H1 (cell line): ENCODE measurements around the gene TCTN3. TPM values are rescaled to one million over a fixed set of nuclear protein-coding genes. Genes with fewer than 3 reads are reported as not detected.
"Not testable (repeated sequence)": the region's sequence is repeated elsewhere in the genome, so short reads cannot be mapped to it uniquely, and the experiment has no call there.

Experiments used
- CTCF ChIA-PET: fragments of 300-600 bp; sonication (Branson Sonifier 250); formaldehyde crosslinking; loops from one replicate; lab custom pipeline; 2021; ENCODE audit not compliant: partially characterized antibody; lab: Charles Lee
- POLR2A ChIA-PET: fragments of 300-600 bp; sonication (Branson Sonifier 250); formaldehyde crosslinking; loops from one replicate; lab custom pipeline; 2021; ENCODE audit warnings: inconsistent platforms; ENCODE audit not compliant: partially characterized antibody; lab: Charles Lee
- DNase-seq, 2 experiments: peaks; one replicate each; pipeline versions ENCODE4 v3.0.0 to v3.0.0-alpha.2; 2010 to 2022; ENCODE audit warnings: low spot score in 2 of 2, low read depth in 1 of 2, mixed read lengths in 1 of 2
- FAIRE-seq: peaks from 2 replicates; lab custom pipeline; 2011; peaks lifted over from hg19 to GRCh38; lab: Jason Lieb, UNC
- H2AFZ ChIP-seq: 2 replicates; pipeline ENCODE4 v1.8.1; 2012; ENCODE audit warnings: low read length, inconsistent platforms
- H2AK5ac ChIP-seq: 2 replicates; pipeline ENCODE4 v1.6.1; 2013; ENCODE audit warnings: low read depth, low read length
- H2BK120ac ChIP-seq: replicated peaks from 2 replicates; pipeline ENCODE3; 2013; ENCODE audit warnings: low read depth, low read length, inconsistent platforms
- H2BK12ac ChIP-seq: 2 replicates; pipeline ENCODE4 v1.6.1; 2013; ENCODE audit warnings: low read depth, low read length
- H2BK15ac ChIP-seq: 2 replicates; pipeline ENCODE4 v1.6.1; 2013; ENCODE audit warnings: low read length
- H2BK20ac ChIP-seq: 2 replicates; pipeline ENCODE4 v1.6.1; 2013; ENCODE audit warnings: low read length
- H2BK5ac ChIP-seq: 2 replicates; pipeline ENCODE4 v1.6.1; 2013; ENCODE audit warnings: low read depth, low read length
- H3K14ac ChIP-seq: 2 replicates; pipeline ENCODE4 v1.6.1; 2013; ENCODE audit warnings: inconsistent platforms; ENCODE audit not compliant: insufficient read length
- H3K18ac ChIP-seq: 2 replicates; pipeline ENCODE4 v1.6.1; 2013; ENCODE audit warnings: low read length; ENCODE audit errors: extremely low read depth
- H3K23ac ChIP-seq: 2 replicates; pipeline ENCODE4 v1.6.1; 2013; ENCODE audit warnings: inconsistent platforms; ENCODE audit not compliant: insufficient read length
- H3K23me2 ChIP-seq: 2 replicates; pipeline ENCODE4 v1.6.1; 2013; ENCODE audit warnings: low read depth, low read length
- H3K27ac ChIP-seq: 2 replicates; pipeline ENCODE4 v1.6.1; 2011; ENCODE audit warnings: low read depth, low read length, inconsistent platforms
- H3K27me3 ChIP-seq, 4 experiments: replicated peaks in 1 of 4; 1 replicate in 1 of 4; 2 replicates in 3 of 4; pipeline versions ENCODE4 v1.6.1 to v1.8.1; 2011 to 2013; ENCODE audit warnings: low read length in 3 of 4, mild to moderate bottlenecking in 3 of 4, inconsistent platforms in 2 of 4, mixed read lengths in 2 of 4, moderate library complexity in 1 of 4; ENCODE audit not compliant: control insufficient read depth in 3 of 4, insufficient read depth in 3 of 4; ENCODE audit errors: extremely low read depth in 1 of 4
- H3K36me3 ChIP-seq, 4 experiments: 2 replicates each; pipeline versions ENCODE4 v1.6.1 to v1.8.1; 2011 to 2013; ENCODE audit warnings: mild to moderate bottlenecking in 4 of 4, low read length in 3 of 4, moderate library complexity in 2 of 4, control low read depth in 1 of 4, inconsistent platforms in 1 of 4; ENCODE audit not compliant: insufficient read depth in 4 of 4, control insufficient read depth in 2 of 4
- H3K4ac ChIP-seq: replicated peaks from 2 replicates; pipeline ENCODE3; 2013; ENCODE audit warnings: low read length, low read depth, mixed read lengths, inconsistent platforms; ENCODE audit not compliant: insufficient read length
- H3K4me1 ChIP-seq, 4 experiments: replicated peaks in 1 of 4; 1 replicate in 1 of 4; 2 replicates in 3 of 4; pipeline versions ENCODE4 v1.6.1 to v1.8.1; 2011 to 2013; ENCODE audit warnings: low read length in 3 of 4, inconsistent platforms in 2 of 4, mixed read lengths in 1 of 4; ENCODE audit not compliant: insufficient read depth in 4 of 4, control insufficient read depth in 3 of 4
- H3K4me2 ChIP-seq, 2 experiments: 2 replicates each; pipeline versions ENCODE4 v1.6.1 to v1.8.1; 2011 to 2013; ENCODE audit warnings: low read depth in 2 of 2, low read length in 2 of 2, control low read depth in 1 of 2, inconsistent platforms in 1 of 2, mild to moderate bottlenecking in 1 of 2; ENCODE audit not compliant: insufficient read depth in 1 of 2
- H3K4me3 ChIP-seq, 4 experiments: fragments of 200-600, 300-600 bp in 1 of 4; sonication (generic), shearing (Covaris generic), sonication (Bioruptor Twin) in 1 of 4; 2 replicates each; pipeline versions ENCODE4 v1.5.1 to v1.8.1; 2011 to 2016; ENCODE audit warnings: low read length in 4 of 4, low read depth in 3 of 4, control low read depth in 2 of 4, inconsistent platforms in 2 of 4, mild to moderate bottlenecking in 2 of 4, mixed read lengths in 1 of 4, moderate library complexity in 1 of 4; ENCODE audit not compliant: insufficient read depth in 2 of 4; ENCODE audit errors: extremely low read depth in 1 of 4
- H3K56ac ChIP-seq: replicated peaks from 2 replicates; pipeline ENCODE3; 2013; ENCODE audit warnings: low read depth, mild to moderate bottlenecking, mixed read lengths, low read length, inconsistent platforms; ENCODE audit not compliant: insufficient read length
- H3K79me1 ChIP-seq: 2 replicates; pipeline ENCODE4 v1.6.1; 2013; ENCODE audit warnings: low read depth, low read length, control low read depth
- H3K79me2 ChIP-seq, 2 experiments: 2 replicates each; pipeline versions ENCODE4 v1.6.1 to v1.8.1; 2012 to 2013; ENCODE audit warnings: low read length in 2 of 2, mild to moderate bottlenecking in 2 of 2, inconsistent platforms in 1 of 2; ENCODE audit not compliant: insufficient read depth in 2 of 2, control insufficient read depth in 1 of 2
- H3K9ac ChIP-seq, 4 experiments: replicated peaks in 1 of 4; 1 replicate in 1 of 4; 2 replicates in 3 of 4; pipeline versions ENCODE4 v1.6.1 to v1.8.1; 2011 to 2013; ENCODE audit warnings: low read depth in 3 of 4, low read length in 3 of 4, control low read depth in 2 of 4, mild to moderate bottlenecking in 2 of 4, moderate library complexity in 2 of 4, inconsistent platforms in 1 of 4; ENCODE audit errors: extremely low read depth in 1 of 4
- H3K9me3 ChIP-seq, 2 experiments: 2 replicates each; pipeline versions ENCODE4 v1.6.1 to v1.8.1; 2012 to 2013; ENCODE audit warnings: mild to moderate bottlenecking in 2 of 2, moderate library complexity in 2 of 2, control low read depth in 1 of 2, inconsistent platforms in 1 of 2, low read depth in 1 of 2, low read length in 1 of 2, mixed read lengths in 1 of 2; ENCODE audit not compliant: insufficient read depth in 2 of 2
- H4K20me1 ChIP-seq, 2 experiments: replicated peaks in 1 of 2; 2 replicates each; pipeline versions ENCODE3 to v1.8.1; 2011 to 2013; ENCODE audit warnings: inconsistent platforms in 2 of 2, low read length in 2 of 2, mild to moderate bottlenecking in 1 of 2; ENCODE audit not compliant: insufficient read depth in 2 of 2, control insufficient read depth in 1 of 2
- H4K5ac ChIP-seq: 2 replicates; pipeline ENCODE4 v1.6.1; 2013; ENCODE audit warnings: low read length, low read depth, mixed read lengths, inconsistent platforms; ENCODE audit not compliant: insufficient read length
- H4K8ac ChIP-seq: 2 replicates; pipeline ENCODE4 v1.8.0; 2013; ENCODE audit warnings: mild to moderate bottlenecking, moderate library complexity, low read length, inconsistent platforms; ENCODE audit not compliant: insufficient read depth; ENCODE audit errors: extremely low read depth
- H4K91ac ChIP-seq: replicated peaks from 2 replicates; pipeline ENCODE3; 2013; ENCODE audit warnings: low read length, mixed read lengths, inconsistent platforms; ENCODE audit not compliant: insufficient read length
- EP300 ChIP-seq, 2 experiments: IDR thresholded peaks; 1 replicate in 1 of 2; 2 replicates in 1 of 2; pipeline ENCODE4 v1.6.1; 2011 to 2012; ENCODE audit warnings: low read depth in 2 of 2, low read length in 2 of 2, mild to moderate bottlenecking in 2 of 2, borderline replicate concordance in 1 of 2, inconsistent platforms in 1 of 2, moderate library complexity in 1 of 2
- WGBS, 2 experiments: shearing (Covaris generic) in 1 of 2; methylation state at CpG; one replicate each; pipeline versions ENCODE4 v1.1.6 to v1.1.7; 2013 to 2015; ENCODE audit warnings: low lambda C conversion rate in 2 of 2, mixed read lengths in 2 of 2, inconsistent platforms in 1 of 2, low coverage in 1 of 2, missing lambda C conversion rate in 1 of 2; ENCODE audit not compliant: insufficient replicate concordance in 2 of 2, insufficient coverage in 1 of 2, insufficient read length in 1 of 2; ENCODE audit errors: extremely low coverage in 1 of 2, missing lambda C conversion rate in 1 of 2; 5-methylcytosine and 5-hydroxymethylcytosine counted together
- polyA plus RNA-seq, 7 experiments: library from polyadenylated mRNA; depleted of rRNA in 3 of 7; stranded (reverse) in 5 of 7; unstranded in 2 of 7; fragments of >200 nt in 5 of 7; fragments of 200-250 nt in 2 of 7; gene quantifications; 1 replicate in 5 of 7; 2 replicates in 1 of 7; 4 replicates in 1 of 7; pipeline versions ENCODE4 v1.2.1 to v1.2.3, GENCODE V29; 2011 to 2013; ENCODE audit warnings: missing spikeins in 2 of 7, mixed read lengths in 2 of 7
- total RNA-seq: library from RNA; stranded (reverse); fragmentation: NEBNext Ultra II Directional; extraction: Animal tissue kit (Norgen Biotek cat#: 25700); gene quantifications from 2 replicates; pipeline ENCODE4 v1.2.1, GENCODE V29; 2021

TCTN3 gene
- total and polyA plus RNA-seq, 2 of the 8 experiments (the other 6 are each of a cell fraction or from before 2014, with no cell fraction given) = 34.7 to 39.8 TPM

- H3K27me3 ChIP-seq, H4K5ac ChIP-seq, H3K4me2 ChIP-seq, H3K79me2 ChIP-seq: not testable (repeated sequence)
- TF ChIP-seq EP300 (IDR thresholded peaks at IDR 0.05; ENCODE audit: borderline replicate concordance in 1 of 2, low read depth in 2 of 2, low read length in 2 of 2) = peak in 1 of 2 experiments; percentile 87; a peak in 1 of 3 replicates
- TF ChIP-seq, all 59 proteins: peak for 1; not testable (repeated sequence) for 58
- peaks cover 14 to 21% of the 10 kb centered on the region in 2 experiments for H3K9me3 ChIP-seq
- H3K18ac ChIP-seq, H4K20me1 ChIP-seq, H3K4me3 ChIP-seq, H3K27ac ChIP-seq, H3K23ac ChIP-seq, H2BK12ac ChIP-seq, H4K91ac ChIP-seq, DNase-seq, H3K4ac ChIP-seq, H3K36me3 ChIP-seq, H3K14ac ChIP-seq, H2BK120ac ChIP-seq, H4K8ac ChIP-seq, H2AFZ ChIP-seq, FAIRE-seq, H3K4me1 ChIP-seq, H3K23me2 ChIP-seq, H2BK5ac ChIP-seq, H3K9ac ChIP-seq, H2BK15ac ChIP-seq, H2AK5ac ChIP-seq, POLR2A ChIA-PET, CTCF ChIA-PET, H3K79me1 ChIP-seq, H3K56ac ChIP-seq, H2BK20ac ChIP-seq: not testable (repeated sequence)
- WGBS, 2 experiments = 93% methylated on average over 6 of the region's 6 CpGs; no CpG with 5 or more reads in 1 of the 2 experiments
These were observed 39.2 kb upstream of the TCTN3 start for GRCh38 chr10:95732907-95733306.
